IMR-90 (cell line): Measurements from ENCODE around the gene USP10. TPM values are rescaled to one million over a fixed set of nuclear protein-coding genes. Genes with fewer than 3 reads are reported as not detected.

Experiments used
- ATAC-seq: fragments of 200-7000 bp; cut with Tn5 transposase; 2 replicates; pipeline ENCODE4 v1.9.1; 2020; ENCODE audit warnings: low read depth, mild to moderate bottlenecking, moderate library complexity
- BruUV-seq: library from RNA; stranded (reverse); fragments of 400-500 nt; replicated peaks from 2 replicates; lab custom pipeline; 2021; lab: Mats Ljungman, UMichigan
- CTCF ChIA-PET: fragments of 300-600 bp; formaldehyde crosslinking; extraction: SDS; loops from one replicate; lab custom pipeline; 2021; ENCODE audit warnings: antibody characterized with exemption; lab: Yijun Ruan, JAX
- POLR2A ChIA-PET: fragments of 300-600 bp; sonication (Branson Sonifier 250); formaldehyde crosslinking; loops from one replicate; lab custom pipeline; 2022; ENCODE audit warnings: antibody characterized with exemption; ENCODE audit not compliant: unreplicated experiment; lab: Charles Lee
- DNase-seq: peaks from one replicate; pipeline ENCODE4 v3.0.0; 2013
- H2AFZ ChIP-seq: replicated peaks from 2 replicates; pipeline ENCODE3; 2013; ENCODE audit warnings: low read length, mild to moderate bottlenecking; ENCODE audit not compliant: poor library complexity
- H2AK5ac ChIP-seq: 2 replicates; pipeline ENCODE4 v1.6.1; 2013; ENCODE audit warnings: low read depth, low read length, inconsistent platforms
- H2AK9ac ChIP-seq: replicated peaks from 2 replicates; pipeline ENCODE3; 2013; ENCODE audit warnings: mild to moderate bottlenecking, low read depth, low read length, moderate library complexity; ENCODE audit not compliant: poor library complexity
- H2BK120ac ChIP-seq: 2 replicates; pipeline ENCODE4 v1.6.1; 2013; ENCODE audit warnings: low read depth, low read length, inconsistent platforms
- H2BK15ac ChIP-seq: 3 replicates; pipeline ENCODE4 v1.6.1; 2013; ENCODE audit warnings: low read depth, low read length, inconsistent platforms
- H2BK20ac ChIP-seq: 2 replicates; pipeline ENCODE4 v1.6.1; 2013; ENCODE audit warnings: low read depth, mild to moderate bottlenecking, inconsistent platforms, low read length, moderate library complexity
- H2BK5ac ChIP-seq: 2 replicates; pipeline ENCODE4 v1.6.1; 2013; ENCODE audit warnings: mild to moderate bottlenecking, low read depth, low read length, inconsistent platforms; ENCODE audit not compliant: poor library complexity, severe bottlenecking
- H3K14ac ChIP-seq: replicated peaks from 2 replicates; pipeline ENCODE4 v1.6.1; 2013; ENCODE audit warnings: low read depth, low read length, inconsistent platforms
- H3K18ac ChIP-seq: 2 replicates; pipeline ENCODE4 v1.6.1; 2013; ENCODE audit warnings: low read depth, low read length, control low read depth
- H3K23ac ChIP-seq: 2 replicates; pipeline ENCODE4 v1.6.1; 2013; ENCODE audit warnings: low read depth, low read length, inconsistent platforms
- H3K27ac ChIP-seq: 2 replicates; pipeline ENCODE4 v1.5.1; 2013; ENCODE audit warnings: mild to moderate bottlenecking, control low read depth, low read length; ENCODE audit not compliant: insufficient read depth
- H3K27me3 ChIP-seq: 2 replicates; pipeline ENCODE4 v1.6.1; 2013; ENCODE audit warnings: low read length; ENCODE audit not compliant: control insufficient read depth, insufficient read depth
- H3K36me3 ChIP-seq: 2 replicates; pipeline ENCODE4 v1.6.1; 2013; ENCODE audit warnings: low read length, mixed read lengths; ENCODE audit not compliant: control insufficient read depth, insufficient read depth
- H3K4ac ChIP-seq: 2 replicates; pipeline ENCODE4 v1.6.1; 2013; ENCODE audit warnings: low read depth, low read length, inconsistent platforms
- H3K4me1 ChIP-seq: 2 replicates; pipeline ENCODE4 v1.6.1; 2013; ENCODE audit warnings: low read length, mixed read lengths; ENCODE audit not compliant: control insufficient read depth, insufficient read depth
- H3K4me2 ChIP-seq: 2 replicates; pipeline ENCODE4 v1.6.1; 2013; ENCODE audit warnings: low read depth, mild to moderate bottlenecking, control low read depth, low read length, moderate library complexity
- H3K4me3 ChIP-seq: 2 replicates; pipeline ENCODE4 v1.5.1; 2013; ENCODE audit warnings: low read depth, mild to moderate bottlenecking, control low read depth, low read length, moderate library complexity; ENCODE audit not compliant: insufficient read depth
- H3K56ac ChIP-seq: 2 replicates; pipeline ENCODE4 v1.6.1; 2013; ENCODE audit warnings: low read length, inconsistent platforms; ENCODE audit not compliant: insufficient read depth; ENCODE audit errors: extremely low read depth
- H3K79me1 ChIP-seq, 2 experiments: 2 replicates each; pipeline ENCODE4 v1.6.1; 2013; ENCODE audit warnings: low read length in 2 of 2, inconsistent platforms in 1 of 2, low read depth in 1 of 2
- H3K9ac ChIP-seq: 2 replicates; pipeline ENCODE4 v1.6.1; 2013; ENCODE audit warnings: low read depth, low read length, control low read depth
- H3K9me1 ChIP-seq: 2 replicates; pipeline ENCODE4 v1.6.1; 2013; ENCODE audit warnings: low read length, inconsistent platforms; ENCODE audit not compliant: insufficient read depth
- H3K9me3 ChIP-seq: 2 replicates; pipeline ENCODE4 v1.6.1; 2013; ENCODE audit warnings: low read length; ENCODE audit not compliant: control insufficient read depth, insufficient read depth
- H4K20me1 ChIP-seq: 2 replicates; pipeline ENCODE4 v1.6.1; 2013; ENCODE audit warnings: low read length, inconsistent platforms; ENCODE audit not compliant: insufficient read depth
- H4K5ac ChIP-seq: 2 replicates; pipeline ENCODE4 v1.6.1; 2013; ENCODE audit warnings: mild to moderate bottlenecking, low read depth, low read length, control low read depth
- H4K8ac ChIP-seq, 2 experiments: 2 replicates each; pipeline ENCODE4 v1.6.1; 2013; ENCODE audit warnings: low read depth in 2 of 2, low read length in 2 of 2, control low read depth in 1 of 2, inconsistent platforms in 1 of 2
- H4K91ac ChIP-seq: 2 replicates; pipeline ENCODE4 v1.6.1; 2013; ENCODE audit warnings: low read depth, low read length, inconsistent platforms; ENCODE audit not compliant: insufficient read depth
- MXI1 ChIP-seq: IDR thresholded peaks from 2 replicates; pipeline ENCODE4 v1.6.1; 2012; ENCODE audit warnings: low read depth, mild to moderate bottlenecking, low read length, moderate library complexity, borderline replicate concordance
- WGBS, 2 experiments: methylation state at CpG; one replicate each; pipeline versions ENCODE4 v1.1.5 to v1.1.7; 2013; ENCODE audit warnings: missing lambda C conversion rate in 2 of 2; ENCODE audit not compliant: insufficient read length in 1 of 2; ENCODE audit errors: extremely low coverage in 2 of 2; 5-methylcytosine and 5-hydroxymethylcytosine counted together
- dilution Hi-C: fragments of 300-500 bp; cut with HindIII; formaldehyde crosslinking; loops from one replicate; pipeline ENCODE4 v1.14.3; 2018; ENCODE audit warnings: low sequenced_read_pairs; ENCODE audit not compliant: unreplicated experiment
- in situ Hi-C: fragments of 300-500 bp; cut with MboI; formaldehyde crosslinking; loops from 3 replicates; pipeline ENCODE4 v1.14.3; 2019; ENCODE audit warnings: low sequenced_read_pairs, inconsistent platforms, mixed read lengths
- intact Hi-C: fragments of 100-400 bp; cut with micrococcal nuclease; formaldehyde crosslinking; loops from 2 replicates; pipeline ENCODE4 v1.10.0; 2022
- polyA plus RNA-seq, 3 experiments: library from polyadenylated mRNA; depleted of rRNA; stranded (reverse); fragments of >200 nt; gene quantifications; 2 replicates each; pipeline ENCODE4 v1.2.3, GENCODE V29; 2012; ENCODE audit warnings: low replicate concordance in 1 of 3
- total RNA-seq: library from RNA; depleted of rRNA; stranded (reverse); fragments of >200 nt; gene quantifications from 2 replicates; pipeline ENCODE4 v1.2.3, GENCODE V29; 2012

USP10 gene
- total and polyA plus RNA-seq, 2 of the 4 experiments (the other 2 are of a cell fraction), result 54.3 to 79.0 TPM

GRCh38 chr16:84660973-84661372 is 38.8 kb upstream of the USP10 start:
- Histone ChIP-seq H3K4me2 (no peak overlapping the region), H4K91ac (no peak overlapping the region), H3K4me1 (peaks cover 4% of the 10 kb centered on the region), H3K79me1 (peaks cover 40 to 73% of the 10 kb centered on the region in 2 experiments), H3K9ac (no peak overlapping the region), H4K8ac (no peak overlapping the region), H3K9me3 (no peaks in the 10 kb centered on the region), H2BK120ac (no peak overlapping the region), H3K4ac (no peak overlapping the region), H4K20me1 (peaks cover 37% of the 10 kb centered on the region), H2BK20ac (no peak overlapping the region), H3K27ac (no peak overlapping the region), H2BK5ac (no peak overlapping the region), H3K23ac (0 out of 2 replicates have a peak overlapping the region, but pooled peaks have one; percentile 1), H3K56ac (no peak overlapping the region), H3K14ac (no peak overlapping the region), H4K5ac (no peak overlapping the region), H2AK5ac (no peak overlapping the region), H2BK15ac (no peak overlapping the region), H2AFZ (no peak overlapping the region), H3K9me1 (peaks cover 23% of the 10 kb centered on the region), H2AK9ac (no peak overlapping the region), H3K4me3 (no peak overlapping the region), H3K27me3 (no peaks in the 10 kb centered on the region), H3K36me3 (peaks cover 74% of the 10 kb centered on the region), H3K18ac (no peak overlapping the region)
- ATAC-seq (no peak), DNase-seq (no peak)
- no peak for TF ChIP-seq MXI1
- CTCF ChIA-PET, result no interaction called here
- POLR2A ChIA-PET, result no interaction called here
- WGBS, 2 experiments, result 80% methylated on average over 1 of the region's 7 CpGs; no CpG with 5 or more reads in 1 of the 2 experiments
- dilution Hi-C loops, result no loop called here
- intact Hi-C loops, result no loop called here
- in situ Hi-C loops, result no loop called here
- no TSS peak for BruUV-seq
